HCEC 1CT (cell line): ENCODE data around the gene MALL.
"Not testable (repeated sequence)": the region's sequence is repeated elsewhere in the genome, so short reads cannot be mapped to it uniquely, and the experiment has no call there.

ENCODE experiments used
- DNase-seq: peaks from one replicate; pipeline ENCODE4 v3.0.0-alpha.2; 2017

MALL gene

DNA sequence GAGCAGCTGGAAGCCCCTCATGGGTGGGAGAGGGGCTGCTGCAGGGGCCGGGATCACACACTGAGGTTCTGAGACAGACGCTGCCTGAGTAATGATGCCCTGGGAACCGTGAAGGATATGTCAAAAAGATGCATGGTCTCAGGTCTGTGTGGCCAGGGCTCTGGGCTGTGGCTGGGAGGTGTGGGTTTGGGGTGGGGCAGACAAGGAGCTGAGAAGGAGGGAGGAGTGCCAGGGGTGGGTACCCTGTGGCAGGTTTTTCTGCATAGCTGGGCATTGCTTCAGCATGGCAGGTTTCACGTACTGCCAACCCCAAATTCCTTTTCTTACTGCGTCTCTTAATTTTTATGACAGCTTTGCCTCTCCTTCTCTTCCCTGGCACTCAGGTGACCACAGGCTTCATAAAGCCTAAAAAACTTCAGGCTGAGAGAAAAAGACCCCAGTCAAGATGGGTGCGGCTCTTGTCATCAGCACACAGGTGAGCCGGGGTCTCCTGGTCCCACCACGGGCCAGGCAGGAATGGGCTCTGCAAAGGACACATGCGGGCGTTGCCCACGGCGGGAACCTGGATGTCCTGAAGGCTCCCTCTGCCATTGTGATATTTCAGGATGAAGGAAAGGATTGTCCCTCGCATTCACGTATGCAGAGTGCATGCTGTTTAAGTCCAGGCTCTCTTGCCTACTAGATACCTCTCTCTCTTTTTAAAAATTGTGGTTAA, 18.0 kb downstream of the MALL start:
- no peak for DNase-seq

DNA sequence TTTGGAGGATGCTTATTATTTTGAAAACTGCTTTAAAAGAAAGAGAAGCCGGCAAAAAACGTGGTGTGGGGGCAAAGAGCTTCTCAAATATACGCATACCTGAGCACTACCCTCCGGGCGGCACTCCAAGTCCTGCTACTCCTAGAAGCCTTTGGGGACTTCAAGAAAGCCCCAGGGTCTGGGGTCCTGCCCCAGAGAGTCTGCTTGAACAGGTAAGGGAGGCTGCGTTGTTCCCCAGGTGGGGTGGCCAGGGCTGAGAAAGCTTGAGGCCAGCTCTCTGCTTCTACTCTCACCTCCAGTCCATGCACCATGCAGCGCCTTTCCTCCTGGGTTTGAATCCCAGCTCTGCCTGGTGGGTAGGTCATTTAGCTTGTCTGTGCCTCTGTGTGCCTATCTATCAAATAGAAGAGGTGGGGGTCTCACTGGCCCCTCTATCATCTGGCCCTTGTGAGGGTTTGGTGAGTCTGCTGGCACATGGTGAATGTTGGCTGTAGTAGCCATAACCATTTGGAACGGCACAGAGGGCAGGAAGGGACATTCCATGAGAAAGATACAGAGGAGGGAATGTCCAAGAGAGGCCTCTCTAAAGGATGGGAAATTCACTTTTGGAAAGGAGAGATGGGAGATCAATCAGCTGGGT, 19.5 kb downstream of the MALL start:
- no peak for DNase-seq

DNA sequence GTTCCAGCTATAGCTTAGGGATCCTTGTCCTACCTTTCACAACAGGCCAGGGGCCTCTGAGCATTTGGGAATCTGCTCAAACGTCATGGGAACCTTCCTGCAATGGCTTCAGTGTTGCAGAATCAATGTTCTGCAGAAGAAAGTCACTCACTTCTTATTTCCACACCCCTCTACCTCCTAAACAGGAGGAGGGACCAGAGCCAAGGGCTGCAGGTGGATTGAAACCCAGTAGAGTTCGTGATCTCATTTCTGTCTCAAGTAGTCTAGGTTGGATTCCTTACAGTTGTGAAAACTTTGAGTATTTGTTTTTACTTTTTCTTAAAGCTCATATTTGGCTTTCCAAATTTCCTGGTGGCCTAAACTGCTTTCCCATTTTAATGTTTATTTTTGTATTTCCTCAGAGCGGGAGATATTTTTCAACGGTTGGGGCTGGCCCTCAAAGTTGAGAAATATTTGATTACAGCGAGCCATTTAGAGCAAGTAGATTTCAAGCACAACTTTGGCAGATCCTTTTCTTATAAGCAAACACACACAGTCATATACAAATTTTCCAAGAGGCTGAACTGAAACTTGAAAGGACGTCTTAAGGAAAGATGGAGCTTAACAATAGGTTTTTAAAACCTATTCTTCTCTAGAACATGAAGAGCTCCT, 20.6 kb downstream of the MALL start:
- DNase-seq, result not testable (repeated sequence)

DNA sequence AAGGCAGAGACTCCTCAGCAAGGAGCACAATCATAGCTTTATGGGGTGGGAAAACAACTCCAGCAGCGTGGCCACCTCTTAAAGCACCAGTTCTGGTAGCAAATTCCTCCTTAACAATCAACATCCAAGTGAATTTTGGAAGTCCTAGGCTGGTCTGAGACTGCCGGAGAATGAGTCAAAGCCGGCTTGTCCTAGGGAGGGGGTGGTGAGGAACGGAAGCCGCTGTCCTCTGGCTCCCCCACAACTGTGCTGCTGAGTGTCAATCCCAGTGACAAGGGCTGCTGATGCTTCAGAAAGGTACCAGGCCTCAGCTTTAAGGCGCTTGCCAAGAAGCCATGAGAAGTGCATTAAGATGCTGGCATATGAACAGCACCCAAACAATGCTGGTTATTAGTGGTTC, 21.7 kb downstream of the MALL start:
- not testable (repeated sequence) for DNase-seq

DNA sequence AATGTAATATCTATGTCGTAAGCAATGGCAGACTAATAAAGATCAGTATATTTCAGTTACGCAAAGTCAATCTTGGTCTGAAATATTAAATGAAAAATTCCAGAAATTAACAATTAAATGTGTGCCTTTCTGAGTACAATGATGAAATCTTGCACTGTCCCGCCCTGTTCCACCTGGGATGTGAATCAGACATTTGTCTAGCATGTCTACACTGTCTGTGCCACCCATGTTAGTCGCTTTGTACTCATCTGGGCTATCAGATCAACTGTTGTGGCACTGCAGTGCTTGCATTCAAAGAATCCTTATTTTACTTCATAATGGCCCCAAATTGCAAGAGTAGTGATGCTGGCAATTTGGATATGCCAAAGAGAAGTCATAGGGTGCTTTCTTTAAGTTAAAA, 25.5 kb downstream of the MALL start:
- not testable (repeated sequence) for DNase-seq

DNA sequence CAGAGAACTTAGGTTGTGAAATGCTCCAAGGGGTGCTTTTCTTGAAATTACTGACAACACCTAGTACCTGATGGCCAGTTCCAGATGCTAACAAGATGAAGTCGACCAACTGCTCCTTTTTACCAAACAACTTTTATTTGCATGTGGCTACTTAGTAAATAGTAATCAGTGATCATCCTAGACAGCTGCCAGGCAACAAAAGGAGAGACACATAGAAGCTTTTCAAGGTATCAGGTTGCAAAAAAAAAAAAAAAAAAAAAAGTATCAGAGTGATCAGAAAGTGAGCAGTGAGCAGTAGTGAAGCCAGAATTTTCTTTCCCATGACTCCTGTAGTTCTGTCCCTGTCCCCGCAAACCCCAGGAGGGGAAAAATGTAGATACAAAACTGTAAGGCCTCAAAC, 31.9 kb downstream of the MALL start:
- not testable (repeated sequence) for DNase-seq

DNA sequence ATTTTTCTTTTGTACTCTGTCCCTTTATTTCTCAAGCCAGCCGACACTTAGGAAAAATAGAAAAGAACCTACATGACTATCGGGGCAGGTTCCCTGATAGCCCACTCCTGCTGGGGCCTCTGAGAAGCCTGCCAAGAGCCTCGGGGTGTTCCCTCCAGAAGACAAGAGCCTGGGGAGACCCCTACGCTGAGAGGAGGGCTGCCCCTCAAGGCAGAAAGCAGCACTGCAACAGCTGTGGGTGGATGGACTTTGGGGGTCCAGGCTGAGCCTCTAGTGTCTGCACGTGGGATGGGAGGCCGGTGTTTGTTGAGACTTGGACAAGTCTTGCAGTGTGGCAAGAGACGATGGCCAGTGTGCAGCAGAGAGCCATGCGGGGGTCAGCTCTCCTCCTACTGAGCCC, 32.5 kb downstream of the MALL start:
- DNase-seq, result not testable (repeated sequence)

DNA sequence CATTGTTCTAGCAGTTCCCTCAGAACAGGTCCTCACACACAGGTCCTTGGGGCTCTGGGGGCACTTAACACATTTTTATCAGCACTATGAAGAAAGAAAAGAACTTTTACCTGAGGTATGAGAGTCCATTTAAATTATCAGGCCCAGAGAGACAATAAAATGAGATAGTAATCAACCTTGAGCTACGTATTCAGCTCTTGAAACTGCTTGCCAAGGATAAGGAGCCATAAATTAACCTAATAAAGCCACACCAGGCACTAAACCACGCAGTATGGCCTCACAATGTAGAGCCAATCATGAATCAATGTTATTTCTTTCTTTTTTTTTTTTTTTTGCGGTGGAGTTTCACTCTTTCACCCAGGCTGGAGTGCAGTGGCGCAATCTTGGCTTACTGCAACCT, 37.5 kb downstream of the MALL start:
- DNase-seq, result not testable (repeated sequence)

DNA sequence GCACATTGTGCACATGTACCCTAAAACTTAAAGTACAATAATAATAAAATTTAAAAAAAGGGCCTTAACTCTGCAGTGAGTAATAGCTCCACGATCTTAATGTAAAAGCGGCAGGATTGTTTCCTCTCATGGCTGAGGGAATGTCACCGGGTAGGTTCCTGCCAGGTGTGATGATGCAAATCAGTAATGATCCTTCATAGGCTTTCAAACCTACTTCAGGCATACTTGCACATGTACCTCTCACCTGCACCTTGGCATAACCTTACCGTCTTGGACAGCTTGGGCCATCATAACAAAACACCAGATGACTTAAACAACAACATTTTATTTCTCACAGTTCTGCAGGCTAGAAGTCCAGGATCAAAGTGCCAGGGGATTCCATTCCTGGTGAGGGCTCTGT, 39.7 kb downstream of the MALL start:
- not testable (repeated sequence) for DNase-seq

DNA sequence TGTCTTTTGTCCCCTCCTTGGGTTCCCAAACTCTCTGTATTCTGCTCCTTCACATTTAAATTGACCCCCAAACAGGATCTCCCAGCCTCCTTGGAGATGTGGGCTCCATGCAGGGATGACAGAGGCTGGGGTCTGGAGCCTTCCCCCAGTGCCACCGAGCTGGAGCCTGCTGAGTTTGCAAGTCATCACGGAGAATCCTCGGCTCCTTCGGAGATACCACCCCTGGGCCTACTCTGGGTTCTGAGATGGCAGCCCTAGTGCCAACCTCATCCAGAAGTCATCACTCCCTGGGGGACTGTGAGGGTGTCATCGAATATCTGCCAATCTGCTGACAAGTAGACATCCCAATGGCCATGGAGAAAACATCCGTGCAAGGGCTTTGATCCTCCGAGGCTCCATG, 45.8 kb downstream of the MALL start:
- not testable (repeated sequence) for DNase-seq

DNA sequence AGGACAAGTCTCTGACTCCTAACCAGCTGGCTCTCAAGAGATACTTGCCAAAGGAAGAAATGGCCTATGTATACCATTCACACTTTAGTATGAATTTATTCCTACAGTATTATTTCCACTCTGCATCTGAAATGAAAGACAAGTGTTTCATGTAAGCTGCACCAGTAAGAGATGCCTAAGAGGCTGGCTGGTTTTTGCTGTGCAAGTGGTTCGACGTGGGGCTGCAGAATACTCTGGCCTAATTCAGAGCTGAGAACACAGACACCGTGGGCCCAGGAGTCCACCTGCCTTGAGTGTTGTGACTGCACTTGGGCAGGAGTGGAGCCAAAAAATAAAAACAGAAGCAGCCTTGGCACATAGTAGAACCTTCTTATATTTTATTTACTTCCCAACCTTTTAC, 47.5 kb downstream of the MALL start:
- not testable (repeated sequence) for DNase-seq

DNA sequence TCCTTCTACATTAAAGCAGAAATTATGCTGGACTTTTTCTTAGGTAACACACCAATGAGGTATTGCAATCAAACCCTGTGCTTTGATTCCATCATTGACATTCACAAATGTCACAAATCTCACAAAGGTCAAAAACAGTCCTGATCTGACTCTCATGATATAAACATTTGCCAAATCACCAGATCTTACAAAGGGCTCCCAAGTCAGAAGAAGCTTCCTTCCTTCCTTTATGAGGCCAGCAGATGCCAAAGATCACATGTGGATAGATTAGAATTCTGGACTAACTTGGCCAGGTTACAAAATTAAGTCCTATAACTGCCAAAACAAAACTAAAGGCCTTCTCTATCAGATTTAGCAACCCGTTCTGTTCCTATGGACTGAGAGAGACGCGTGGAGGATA, 53.3 kb downstream of the MALL start:
- DNase-seq, result not testable (repeated sequence)

DNA sequence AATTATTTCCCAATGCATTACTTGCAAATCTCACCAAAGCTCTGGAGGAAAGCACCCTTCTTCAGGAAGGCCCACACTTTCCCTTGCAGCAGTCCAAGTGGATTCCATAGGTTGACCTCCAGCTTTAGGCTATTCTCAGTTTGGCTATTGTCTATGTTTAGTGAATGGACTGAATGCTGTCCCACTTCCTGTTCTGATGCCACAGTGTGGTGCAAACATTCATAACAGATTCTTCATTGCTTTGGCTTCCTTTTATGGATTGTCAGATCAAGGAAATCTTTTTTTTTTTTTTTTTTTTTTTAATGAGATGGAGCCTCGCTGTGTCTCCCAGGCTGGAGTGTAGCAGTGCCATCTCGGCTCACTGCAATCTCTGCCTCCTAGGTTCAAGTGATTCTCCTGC, 55.1 kb downstream of the MALL start:
- DNase-seq, result not testable (repeated sequence)

DNA sequence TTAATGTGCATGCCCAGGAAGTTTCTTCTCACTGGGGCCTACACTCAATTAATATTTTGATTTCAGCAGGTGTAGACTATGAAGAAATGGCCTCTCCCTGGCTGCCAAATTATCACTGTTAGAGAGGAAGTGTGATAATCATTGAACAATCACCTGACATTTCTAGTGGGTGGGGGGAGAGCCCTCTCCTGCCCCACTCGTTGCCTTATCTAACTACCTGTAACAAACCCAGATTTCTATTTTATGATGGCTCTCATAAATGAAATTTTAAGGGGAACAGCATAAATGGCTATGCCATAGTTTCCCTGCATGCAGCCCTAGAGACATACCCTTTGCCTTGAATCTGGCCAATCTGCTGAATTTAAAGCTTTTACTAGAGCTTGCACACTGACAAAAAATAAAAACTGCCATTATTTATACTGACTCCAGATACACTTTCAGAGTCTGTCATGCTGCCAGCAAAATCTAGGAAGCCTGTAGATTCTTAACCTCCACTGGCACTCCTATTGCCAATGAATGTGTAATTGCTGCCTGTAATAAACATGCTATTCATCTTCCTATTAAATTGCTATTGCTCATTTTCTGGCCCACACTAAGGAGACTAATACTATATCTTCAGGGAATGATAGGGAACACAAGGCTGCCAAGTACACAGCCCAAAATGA, 55.8 kb downstream of the MALL start:
- not testable (repeated sequence) for DNase-seq

DNA sequence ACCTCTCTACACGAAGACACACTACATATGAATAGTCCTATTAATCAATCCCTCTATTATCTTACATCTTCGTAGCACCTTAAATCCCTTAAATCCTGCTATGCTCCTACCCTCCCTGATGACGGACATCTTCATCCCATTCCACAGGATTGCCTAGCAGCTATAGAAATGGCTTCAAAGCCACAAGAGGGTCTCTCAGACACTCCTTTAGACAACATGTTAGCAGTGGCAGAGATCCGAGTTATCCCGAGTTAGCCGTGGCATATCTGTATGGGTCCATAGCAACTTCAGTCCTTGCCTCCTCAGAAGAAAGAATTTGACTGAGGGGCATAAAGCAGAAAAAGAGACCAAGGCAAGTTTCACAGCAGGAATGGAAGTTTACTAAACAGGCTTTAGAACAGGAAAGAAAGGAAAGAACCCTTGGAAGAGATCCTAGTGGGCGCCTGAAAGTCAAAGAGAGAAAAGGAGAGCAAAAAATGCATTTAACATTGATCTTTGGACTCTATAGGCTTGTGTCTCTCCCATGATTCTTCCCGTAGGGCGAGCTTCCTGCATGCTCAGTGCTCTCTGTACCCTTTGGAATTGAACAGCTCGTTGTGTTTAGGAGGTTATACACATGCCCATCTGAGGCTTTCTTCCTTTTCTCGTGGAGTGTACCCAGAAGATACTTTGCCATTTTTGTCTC, 56.5 kb downstream of the MALL start:
- DNase-seq, result not testable (repeated sequence)

DNA sequence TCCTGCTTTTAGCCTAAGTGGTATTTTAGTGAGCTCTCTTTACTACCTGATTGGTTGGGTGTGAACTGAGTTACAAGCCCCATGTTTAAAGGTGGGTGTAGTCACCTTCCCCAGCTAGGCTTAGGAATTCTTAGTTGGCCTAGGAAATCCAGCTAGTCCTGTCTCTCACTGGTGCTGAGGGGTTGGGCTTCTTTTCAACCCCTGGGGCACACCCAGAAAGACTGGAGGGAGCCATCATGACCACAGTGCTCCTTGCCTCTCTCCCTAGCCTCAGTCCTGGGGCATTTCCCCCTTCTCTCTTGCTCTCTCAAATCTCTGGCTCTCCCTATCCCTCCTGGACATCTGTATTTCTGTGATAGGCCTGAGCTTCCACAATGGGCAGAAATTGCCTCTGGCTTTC, 57.6 kb downstream of the MALL start:
- not testable (repeated sequence) for DNase-seq

DNA sequence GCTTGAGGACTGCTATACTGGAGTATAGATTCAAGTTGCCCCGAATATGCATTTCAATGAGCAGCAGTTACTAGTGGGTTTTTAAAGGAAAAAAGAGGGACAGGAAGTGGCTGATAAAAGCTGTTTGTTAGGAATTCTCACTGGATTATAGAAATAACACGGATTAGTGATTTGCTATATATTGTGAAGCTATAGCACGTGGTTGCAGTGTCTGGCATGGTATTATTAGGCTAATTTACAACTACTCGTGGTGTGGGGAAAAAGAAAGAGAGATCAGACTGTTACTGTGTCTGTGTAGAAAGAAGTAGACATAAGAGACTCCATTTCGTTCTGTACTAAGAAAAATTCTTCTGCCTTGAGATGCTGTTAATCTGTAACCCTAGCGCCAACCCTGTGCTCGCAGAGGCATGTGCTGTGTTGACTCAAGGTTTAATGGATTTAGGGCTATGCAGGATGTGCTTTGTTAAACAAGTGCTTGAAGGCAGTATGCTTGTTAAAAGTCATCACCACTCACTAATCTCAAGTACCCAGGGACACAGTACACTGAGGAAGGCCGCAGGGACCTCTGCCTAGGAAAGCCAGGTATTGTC, 59.7 kb downstream of the MALL start:
- DNase-seq, result not testable (repeated sequence)

DNA sequence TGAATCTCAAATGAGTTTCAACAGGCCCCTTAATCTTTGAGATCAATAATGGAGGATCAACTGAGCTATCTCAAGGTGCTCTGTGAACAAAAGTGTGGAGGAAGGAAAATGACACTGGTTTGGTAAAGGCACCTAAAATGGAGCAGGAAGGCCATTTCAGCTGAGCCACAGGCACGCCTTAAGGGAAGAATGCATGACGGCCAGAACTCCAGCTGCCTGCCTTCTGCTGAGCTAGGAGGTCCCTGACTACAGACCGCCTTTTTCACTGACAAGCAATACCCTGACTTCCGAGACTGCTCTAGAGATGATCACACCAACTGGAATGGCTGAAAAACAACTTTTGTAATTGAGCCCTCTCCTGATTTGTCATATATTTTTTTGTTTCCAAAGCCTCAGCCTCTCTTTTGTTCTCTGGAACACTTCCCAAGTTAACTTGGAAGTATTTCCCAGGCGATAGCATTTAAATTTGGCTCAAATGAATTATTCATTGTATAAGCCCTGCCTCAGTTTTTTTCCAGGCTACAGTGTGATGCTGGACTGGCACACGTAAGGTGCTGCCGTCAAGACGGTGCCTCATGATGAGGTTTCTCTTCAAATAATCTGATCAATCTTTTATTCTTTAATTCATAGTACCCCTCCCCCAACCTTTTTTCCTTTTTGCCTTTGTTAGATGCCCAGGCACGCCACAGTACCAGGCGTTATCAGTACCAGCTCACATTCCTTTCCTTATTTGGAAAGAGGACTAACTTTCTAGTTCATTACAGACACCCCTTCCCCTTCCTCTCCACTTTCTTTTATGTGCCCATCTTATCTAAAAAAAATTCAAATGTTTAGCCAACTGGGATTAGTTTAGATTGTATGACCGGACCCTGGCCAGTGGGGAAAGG, 60.9 kb downstream of the MALL start:
- DNase-seq, result peak; percentile 7

DNA sequence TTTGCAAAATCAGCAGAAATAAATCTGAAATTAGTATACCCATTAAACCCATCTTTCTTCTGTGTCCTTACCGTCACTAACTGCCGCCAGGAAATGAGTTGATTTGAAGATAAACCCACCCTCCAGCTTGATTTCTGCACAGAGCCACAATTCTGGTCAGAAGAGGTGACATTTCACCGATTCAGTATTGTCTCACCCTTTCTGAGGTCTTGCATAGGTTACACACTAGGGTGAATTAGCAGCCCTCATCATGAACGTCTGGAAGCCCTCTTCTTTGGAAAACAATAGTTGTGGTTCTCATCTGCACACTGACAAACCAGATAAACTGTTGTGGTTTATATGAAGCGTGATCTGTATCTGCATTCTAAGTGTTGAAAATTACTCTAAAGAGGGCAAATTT, 61.9 kb downstream of the MALL start:
- DNase-seq, result not testable (repeated sequence)

DNA sequence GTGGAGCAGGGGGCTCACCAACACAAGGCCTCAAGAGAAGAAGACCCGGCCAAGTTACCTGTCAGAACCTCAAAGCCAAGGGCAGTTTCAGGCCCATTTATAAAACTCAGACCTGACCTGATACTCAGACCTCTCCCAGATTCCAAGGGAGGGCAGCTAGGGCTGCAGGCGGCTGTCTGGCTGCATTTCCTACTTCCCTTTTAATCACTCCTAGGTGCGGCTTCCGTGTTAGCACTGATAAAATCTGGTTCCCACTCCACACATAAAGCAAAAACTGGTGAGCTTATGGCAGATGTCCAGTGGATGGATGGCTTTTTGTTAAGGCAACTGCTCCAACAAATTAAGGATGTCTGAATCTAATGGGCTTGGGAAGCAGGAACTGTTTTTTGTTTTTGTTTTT, 63.5 kb downstream of the MALL start:
- DNase-seq, result not testable (repeated sequence)

DNA sequence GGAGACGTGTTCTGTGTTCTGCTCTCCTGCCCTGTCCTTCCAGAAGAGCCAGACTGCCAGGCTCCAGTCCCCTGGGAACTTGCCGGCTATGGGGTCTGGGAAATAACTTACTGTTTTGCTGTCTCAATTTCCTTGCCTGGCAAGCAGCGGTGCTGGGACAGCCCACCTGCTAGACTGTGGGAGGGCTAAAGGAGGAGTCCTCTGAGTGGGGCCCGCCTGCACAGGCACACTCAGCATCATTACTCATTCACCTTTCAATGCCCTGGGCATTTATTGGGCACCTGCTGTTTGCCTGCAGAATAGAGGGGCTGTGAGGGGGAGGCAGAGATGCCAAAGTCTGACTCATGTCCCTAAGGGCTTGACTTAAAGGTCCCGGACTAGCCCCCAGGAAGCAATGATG, 65.4 kb downstream of the MALL start:
- DNase-seq, result not testable (repeated sequence)
